GM21786 (cell line): ENCODE data around the gene CTRB2.
"Not testable (repeated sequence)": the region's sequence is repeated elsewhere in the genome, so short reads cannot be mapped to it uniquely, and the experiment has no call there.

ENCODE experiments used
- ATAC-seq: cut with Tn5 transposase; IDR thresholded peaks from one replicate; pipeline ENCODE4 v1.9.1; 2021; ENCODE audit not compliant: unreplicated experiment

The CTRB2 gene

GRCh38 chr16:75207831-75208230 lies 870 bp upstream of the CTRB2 start:
- ATAC-seq = no peak

GRCh38 chr16:75205961-75206748 lies 806 bp downstream of the CTRB2 start:
- ATAC-seq = not testable (repeated sequence)

- ATAC-seq = not testable (repeated sequence)
Observed at GRCh38 chr16:75205438-75205837, 1.5 kb downstream of the CTRB2 start.

DNA sequence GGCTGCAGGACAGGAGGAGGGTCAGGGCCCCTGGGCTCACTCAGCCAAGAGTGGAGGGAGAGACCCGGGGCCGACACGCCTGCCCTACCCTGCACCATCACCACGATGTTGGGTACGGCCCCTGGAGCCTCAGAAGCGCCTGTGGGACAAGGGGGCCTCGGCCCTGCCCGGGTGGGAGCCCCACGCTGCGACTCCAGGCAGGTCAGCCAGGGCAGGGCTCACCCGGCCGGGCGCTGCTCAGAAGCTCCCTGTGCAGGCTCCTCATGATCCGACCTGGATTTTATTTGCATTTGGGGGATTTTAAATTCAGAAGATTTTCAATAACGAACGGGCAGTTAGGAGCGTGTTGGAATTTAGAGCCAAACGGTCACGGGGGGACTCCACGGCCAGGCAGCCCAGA lies 2.1 kb downstream of the CTRB2 start:
- ATAC-seq = not testable (repeated sequence)

DNA sequence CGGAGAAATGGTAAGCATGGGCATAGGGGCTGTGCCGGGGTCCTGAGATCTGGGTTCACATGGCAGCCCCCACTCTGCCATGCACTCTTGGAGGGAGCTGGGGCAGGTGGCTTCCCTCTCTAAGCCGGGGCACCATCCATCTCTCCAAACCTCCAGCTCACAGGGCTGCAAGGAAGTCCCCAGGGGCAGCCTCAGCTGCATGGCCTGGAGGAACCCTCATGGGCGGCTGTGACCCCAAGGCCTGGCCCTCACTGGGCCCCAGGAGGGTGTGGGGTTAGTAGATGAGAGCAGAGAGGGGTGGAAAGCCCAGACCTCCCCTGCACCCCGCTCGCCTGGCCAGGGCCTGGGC lies 2.6 kb downstream of the CTRB2 start:
- ATAC-seq = no peak

DNA sequence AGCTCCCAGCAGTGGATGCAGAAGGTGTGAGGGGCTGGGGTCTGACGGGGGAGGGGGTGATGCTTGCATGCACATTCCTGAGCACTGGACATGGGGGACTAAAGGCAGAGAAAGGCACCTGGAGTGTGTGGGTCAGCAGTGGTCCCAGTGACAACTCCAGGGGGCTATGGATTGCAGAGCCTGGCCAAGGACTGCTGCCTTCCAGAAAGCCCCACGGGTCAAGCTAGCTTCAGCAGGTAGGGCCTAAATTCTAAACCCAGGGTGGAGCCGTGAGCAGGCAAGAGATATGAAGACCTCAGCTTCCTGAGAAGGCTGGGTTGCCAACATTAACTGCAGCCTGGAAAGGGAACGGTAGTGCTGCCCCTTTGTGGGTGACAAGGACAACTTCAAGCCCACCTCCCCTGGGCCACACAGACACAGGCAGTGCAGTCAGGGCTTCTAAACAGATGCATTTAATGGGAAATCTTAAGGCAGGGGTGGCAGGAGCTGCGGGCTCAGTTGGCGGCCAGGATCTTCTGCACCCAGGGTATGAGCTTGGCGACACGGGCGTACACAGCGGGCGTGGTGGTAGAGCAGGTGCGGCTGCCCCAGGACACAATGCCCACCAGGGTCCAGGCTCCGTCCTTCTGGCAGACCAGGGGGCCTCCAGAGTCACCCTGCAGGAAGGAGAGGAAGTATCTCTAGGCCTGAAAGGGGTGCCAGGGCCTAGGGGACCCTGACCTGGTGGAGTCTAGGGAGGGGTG lies 3.1 kb downstream of the CTRB2 start:
- no peak for ATAC-seq

DNA sequence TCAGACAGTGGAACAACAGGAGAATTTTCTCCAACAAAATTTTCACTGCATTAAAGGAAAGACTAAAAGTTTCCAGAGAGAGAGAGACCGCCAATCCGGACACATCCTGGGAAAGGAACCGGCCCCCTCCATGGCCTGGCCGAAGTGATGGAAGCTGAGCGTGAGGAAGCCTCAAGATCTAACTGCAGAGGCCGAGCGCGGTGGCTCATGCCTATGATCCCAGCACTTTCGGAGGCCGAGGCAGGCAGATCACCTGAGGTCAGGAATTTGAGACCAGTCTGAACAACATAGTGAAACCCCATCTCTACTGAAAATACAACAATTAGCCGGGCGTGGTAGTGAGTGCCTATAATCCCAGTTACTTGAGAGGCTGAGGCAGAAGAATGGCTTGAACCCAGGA lies 3.9 kb downstream of the CTRB2 start:
- no peak for ATAC-seq

DNA sequence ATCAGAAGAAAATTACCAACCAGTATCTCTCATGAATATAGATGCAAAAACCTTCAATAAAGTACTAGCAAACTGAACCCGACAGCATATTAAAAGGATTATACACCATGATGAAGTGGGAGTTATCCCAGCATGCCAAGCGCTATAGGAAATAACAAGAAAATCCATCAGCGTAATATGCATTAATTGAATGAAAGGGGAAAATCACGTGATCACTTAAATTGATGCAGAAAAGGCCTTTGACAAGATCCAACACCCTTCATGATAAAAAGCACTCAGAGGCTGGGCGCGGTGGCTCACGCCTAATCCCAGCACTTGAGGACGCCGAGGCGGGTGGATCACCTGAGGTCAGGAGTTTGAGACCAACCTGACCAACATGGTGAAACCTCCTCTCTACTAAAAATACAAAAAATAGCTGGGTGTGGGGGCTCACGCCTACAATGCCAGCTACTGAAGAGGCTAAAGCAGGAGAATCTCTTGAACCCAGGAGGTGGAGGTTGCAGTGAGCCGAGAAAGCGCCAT lies 4.8 kb downstream of the CTRB2 start:
- no peak for ATAC-seq

- ATAC-seq = no peak
Observed at GRCh38 chr16:75198135-75198600, 8.8 kb downstream of the CTRB2 start.

DNA sequence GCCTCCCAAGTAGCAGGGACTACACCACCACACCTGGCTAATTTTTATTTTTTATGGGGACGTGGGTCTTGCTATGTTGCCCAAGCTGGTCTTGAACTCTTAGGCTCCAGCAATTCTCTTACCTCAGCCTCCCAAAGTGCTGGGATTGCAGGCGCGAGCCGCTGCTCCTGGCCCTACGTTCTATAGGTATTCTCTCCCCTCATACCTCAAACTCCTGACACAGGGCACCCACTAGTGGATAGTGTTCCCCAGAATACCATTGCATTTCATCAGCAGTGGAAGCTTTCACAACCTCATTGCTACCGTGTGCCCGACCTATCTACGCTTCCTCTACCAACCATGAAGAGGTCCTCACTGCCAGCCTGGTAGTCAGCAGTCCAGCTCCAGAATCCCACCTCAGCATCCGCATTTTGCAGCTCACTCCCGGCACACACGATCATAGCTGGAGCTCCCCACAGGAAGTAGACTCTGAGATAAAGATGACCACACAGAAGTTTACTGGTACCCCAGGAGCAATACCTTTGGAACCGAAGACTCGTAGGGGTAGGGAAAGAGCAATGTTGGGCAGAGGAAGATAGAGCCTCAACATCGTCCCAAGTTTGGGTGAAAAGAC lies 9.3 kb downstream of the CTRB2 start:
- ATAC-seq = no peak

DNA sequence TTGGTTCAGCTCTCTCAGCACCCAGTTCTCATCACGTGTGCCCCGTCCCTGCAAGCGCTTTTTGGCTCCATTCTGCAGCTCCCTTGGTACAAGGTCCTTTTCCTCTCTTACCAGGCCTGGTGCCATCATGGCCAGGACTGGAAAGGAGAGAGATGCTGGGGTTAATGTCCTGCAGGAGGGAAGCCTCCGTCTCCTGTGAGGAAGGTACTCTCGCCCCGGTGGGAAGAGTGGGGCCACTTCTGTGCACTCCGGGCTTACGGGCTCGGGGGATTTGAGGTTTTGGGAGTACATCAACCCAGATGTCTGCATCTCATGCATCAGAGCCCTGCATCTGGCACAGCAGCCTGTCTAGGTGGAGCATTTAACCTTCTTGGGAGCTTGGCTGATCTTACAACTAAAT lies 10.1 kb downstream of the CTRB2 start:
- no peak for ATAC-seq

GRCh38 chr16:75195811-75196790 lies 10.9 kb downstream of the CTRB2 start:
- ATAC-seq = no peak

DNA sequence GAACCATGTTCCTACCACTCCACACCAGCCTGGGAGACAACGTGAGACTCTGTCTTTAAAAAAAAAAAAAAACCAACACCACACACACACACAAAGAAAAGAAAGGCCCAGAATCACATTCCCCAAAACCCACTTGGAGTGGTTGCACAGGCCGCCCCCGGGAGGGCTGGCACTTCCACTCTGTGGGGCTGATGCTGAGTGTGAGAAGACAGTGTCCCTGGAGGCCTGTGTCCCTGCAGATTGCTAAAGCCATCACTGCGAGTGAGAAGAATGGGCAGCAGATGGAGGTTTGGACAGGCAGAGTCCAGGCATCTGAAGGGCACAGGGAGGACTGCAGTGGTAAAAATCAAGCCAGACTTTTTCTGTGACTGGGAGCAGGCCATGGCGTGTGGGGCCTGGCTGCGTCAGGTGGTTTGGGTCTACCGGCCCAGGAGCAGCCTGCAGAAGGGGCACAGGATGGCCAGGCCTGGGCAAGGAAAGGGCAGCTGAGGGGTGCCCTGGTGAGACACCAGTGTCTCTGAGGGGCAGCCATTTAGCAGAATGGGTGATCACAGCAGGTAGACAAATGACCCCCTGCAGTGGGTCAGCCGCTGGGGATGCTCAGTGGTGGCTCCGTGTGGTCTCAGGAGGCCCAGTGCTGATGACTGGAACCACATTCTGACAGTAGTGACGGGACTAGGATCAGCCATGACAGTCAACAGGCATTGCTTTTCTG lies 13.1 kb downstream of the CTRB2 start:
- ATAC-seq = no peak

DNA sequence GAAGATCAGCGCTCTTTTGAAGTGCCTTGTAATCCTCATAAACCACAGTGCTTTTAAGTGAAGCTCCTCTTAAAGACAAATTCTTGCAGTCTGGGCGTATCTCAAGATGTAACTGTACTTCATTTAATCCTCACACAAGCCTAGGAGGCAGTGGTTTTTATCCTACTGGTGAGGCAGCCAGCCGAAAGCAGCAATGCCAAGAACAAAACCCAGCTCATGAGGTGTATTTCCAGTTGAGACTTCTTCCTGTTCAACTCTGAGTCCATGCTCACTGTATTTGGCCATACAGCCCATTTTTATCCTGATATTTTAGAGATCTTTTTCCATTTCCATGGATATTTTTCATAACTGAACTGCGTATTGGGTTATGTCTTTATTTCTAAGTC lies 13.7 kb downstream of the CTRB2 start:
- no peak for ATAC-seq

DNA sequence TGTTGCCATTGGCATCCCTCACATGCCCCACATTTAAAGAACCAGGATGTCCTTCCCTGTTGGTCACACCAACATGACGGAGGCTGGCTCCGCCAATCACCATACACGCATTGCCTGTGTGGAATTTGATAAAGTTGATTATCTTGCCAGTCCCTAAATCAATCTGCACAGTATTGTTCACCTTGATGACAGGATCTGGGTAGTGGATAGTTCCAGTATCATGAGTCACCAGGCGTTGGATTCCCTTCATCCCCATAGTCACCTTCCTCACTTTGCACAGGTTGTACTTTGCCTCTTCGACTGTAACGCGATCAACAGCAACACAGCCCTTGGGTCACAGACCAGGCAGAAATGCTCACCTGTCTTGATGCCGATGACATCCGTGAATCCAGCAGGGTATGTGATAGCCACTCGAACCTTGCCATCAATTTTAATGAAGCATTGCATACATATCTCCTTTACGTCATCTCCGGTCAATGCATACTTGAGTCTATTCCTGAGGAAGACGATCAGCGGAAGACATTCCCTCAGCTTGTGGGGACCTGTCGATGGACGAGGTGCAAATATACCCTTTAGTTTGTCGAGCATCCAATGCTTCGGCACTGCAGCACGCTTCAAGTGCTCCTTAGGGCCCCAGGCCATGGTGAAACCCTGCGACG lies 14.2 kb downstream of the CTRB2 start:
- no peak for ATAC-seq

DNA sequence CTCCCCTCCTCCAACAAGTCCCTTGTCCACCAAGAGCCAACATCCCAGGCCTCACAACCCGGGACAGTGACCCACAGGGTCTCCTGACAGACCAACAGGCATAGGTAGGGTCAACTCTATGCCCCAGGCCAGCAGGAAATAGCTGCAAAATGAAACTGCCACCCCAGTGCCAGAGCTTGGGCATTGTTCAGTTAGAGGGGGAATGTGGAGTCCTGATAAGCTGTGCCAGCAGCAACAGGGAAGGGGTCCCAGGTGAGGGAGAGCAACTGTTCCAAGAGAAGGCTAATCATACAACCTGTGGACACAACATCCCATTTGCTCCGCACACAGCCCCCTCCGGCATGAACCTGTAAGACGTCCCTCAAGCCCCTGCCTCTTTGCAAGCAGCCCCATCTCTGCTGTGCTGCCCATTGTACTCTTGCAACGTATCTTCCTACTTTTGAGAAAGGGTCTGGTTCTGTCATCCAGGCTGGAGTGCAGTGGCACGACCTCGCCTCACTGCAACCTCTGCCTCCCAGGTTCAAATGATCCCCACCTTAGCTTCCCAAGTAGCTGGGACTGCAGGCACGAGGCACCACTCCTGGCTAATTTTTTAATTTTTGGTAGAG lies 17.2 kb downstream of the CTRB2 start:
- ATAC-seq = no peak

- ATAC-seq = no peak
Observed at GRCh38 chr16:75188832-75189477, 18.0 kb downstream of the CTRB2 start.

GRCh38 chr16:75181630-75182029 lies 25.3 kb downstream of the CTRB2 start:
- no peak for ATAC-seq

DNA sequence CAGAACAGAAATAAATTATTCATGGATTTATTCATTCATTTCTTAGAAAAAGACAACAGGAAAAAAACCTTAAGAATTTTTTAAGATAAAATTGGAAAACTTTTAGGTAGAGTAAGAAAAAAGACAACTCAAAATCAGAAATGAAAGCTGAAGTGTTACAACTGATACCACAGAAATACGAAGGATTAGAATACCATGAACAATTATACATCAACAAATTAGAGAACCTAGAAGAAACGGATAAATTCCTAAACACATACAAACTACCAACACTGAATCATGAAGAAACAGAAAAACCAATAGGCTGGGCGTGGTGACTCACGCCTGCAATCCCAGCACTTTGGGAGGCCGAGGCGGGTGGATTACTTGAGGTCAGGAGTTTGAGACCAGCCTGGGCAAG lies 27.8 kb downstream of the CTRB2 start:
- no peak for ATAC-seq
